H1 (cell line): ENCODE results near the gene FGF10. TPM values are rescaled to one million over a fixed set of nuclear protein-coding genes. Genes with fewer than 3 reads are reported as not detected.

Experiments used
- ATF3 ChIP-seq: IDR thresholded peaks from 2 replicates; pipeline ENCODE4 v1.6.1; 2011; ENCODE audit warnings: low read depth, mild to moderate bottlenecking, low read length; ENCODE audit not compliant: insufficient read depth
- CTBP2 ChIP-seq: IDR thresholded peaks from 2 replicates; pipeline ENCODE4 v1.7.0; 2011; ENCODE audit warnings: borderline replicate concordance, mild to moderate bottlenecking, moderate library complexity, mixed read lengths, low read length; ENCODE audit not compliant: insufficient read depth, insufficient read length
- SIN3A ChIP-seq, 2 experiments: IDR thresholded peaks in 1 of 2; conservative IDR thresholded peaks in 1 of 2; 2 replicates each; pipeline ENCODE4 v1.6.1; 2011 to 2012; ENCODE audit warnings: low read length in 2 of 2, improper control_type of control experiment in 1 of 2, low read depth in 1 of 2, mild to moderate bottlenecking in 1 of 2
- TCF12 ChIP-seq: IDR thresholded peaks from 2 replicates; pipeline ENCODE4 v1.6.1; 2011; ENCODE audit warnings: low read depth, mild to moderate bottlenecking, low read length
- TEAD4 ChIP-seq: IDR thresholded peaks from 2 replicates; pipeline ENCODE4 v1.6.1; 2012; ENCODE audit warnings: low read depth, low read length, inconsistent platforms, mixed read lengths
- polyA plus RNA-seq, 7 experiments: library from polyadenylated mRNA; depleted of rRNA in 3 of 7; stranded (reverse) in 5 of 7; unstranded in 2 of 7; fragments of >200 nt in 5 of 7; fragments of 200-250 nt in 2 of 7; gene quantifications; 1 replicate in 5 of 7; 2 replicates in 1 of 7; 4 replicates in 1 of 7; pipeline versions ENCODE4 v1.2.1 to v1.2.3, GENCODE V29; 2011 to 2013; ENCODE audit warnings: missing spikeins in 2 of 7, mixed read lengths in 2 of 7
- total RNA-seq: library from RNA; stranded (reverse); fragmentation: NEBNext Ultra II Directional; extraction: Animal tissue kit (Norgen Biotek cat#: 25700); gene quantifications from 2 replicates; pipeline ENCODE4 v1.2.1, GENCODE V29; 2021

The FGF10 gene
- total and polyA plus RNA-seq, 2 of the 8 experiments (the other 6 are each of a cell fraction or from before 2014, with no cell fraction given): 0.06 to 0.54 TPM

GRCh38 chr5:44388321-44389089, 715 bp downstream of the FGF10 start (continued):
- TF ChIP-seq TCF12 (no peak), SIN3A (conservative IDR thresholded peaks at IDR 0.05 in 1 of 2, IDR thresholded peaks at IDR 0.05 in 1 of 2; ENCODE audit: low read depth in 1 of 2, low read length in 2 of 2) (0 out of 4 replicates have a peak, but pooled peaks of 1 of the 2 experiments have one; percentile 15), TEAD4 (no peak), CTBP2 (no peak), ATF3 (no peak)
